GM19467 (cell line): ENCODE results near the gene LTBP3.
"Not testable (repeated sequence)": the region's sequence is repeated elsewhere in the genome, so short reads cannot be mapped to it uniquely, and the experiment has no call there.

Experiments
- ATAC-seq: cut with Tn5 transposase; IDR thresholded peaks from one replicate; pipeline ENCODE4 v1.9.1; 2021; ENCODE audit warnings: mild to moderate bottlenecking, moderate library complexity; ENCODE audit not compliant: unreplicated experiment

Gene LTBP3

GRCh38 chr11:65538232-65538914 is 19.8 kb downstream of the LTBP3 start:
- ATAC-seq: no peak

- no peak for ATAC-seq
Measured at GRCh38 chr11:65537620-65538231, 20.4 kb downstream of the LTBP3 start.

DNA sequence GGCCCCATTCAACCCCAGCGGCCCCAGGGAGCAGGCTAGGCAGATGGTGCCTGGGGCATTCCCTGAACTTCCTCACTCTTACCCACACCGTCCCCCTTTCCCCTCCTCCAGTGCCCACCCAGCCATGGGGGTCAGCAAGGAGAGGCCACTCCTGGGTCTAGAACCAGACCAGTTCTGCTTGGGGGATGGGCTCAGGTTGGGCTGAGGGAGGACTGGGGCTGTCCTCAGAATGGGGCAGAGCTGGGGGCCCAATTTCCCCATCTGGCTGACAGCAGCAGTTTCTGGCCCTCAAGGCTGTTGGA is 20.9 kb downstream of the LTBP3 start:
- ATAC-seq: no peak

- no peak for ATAC-seq
Measured at GRCh38 chr11:65536412-65537295, 21.5 kb downstream of the LTBP3 start.

DNA sequence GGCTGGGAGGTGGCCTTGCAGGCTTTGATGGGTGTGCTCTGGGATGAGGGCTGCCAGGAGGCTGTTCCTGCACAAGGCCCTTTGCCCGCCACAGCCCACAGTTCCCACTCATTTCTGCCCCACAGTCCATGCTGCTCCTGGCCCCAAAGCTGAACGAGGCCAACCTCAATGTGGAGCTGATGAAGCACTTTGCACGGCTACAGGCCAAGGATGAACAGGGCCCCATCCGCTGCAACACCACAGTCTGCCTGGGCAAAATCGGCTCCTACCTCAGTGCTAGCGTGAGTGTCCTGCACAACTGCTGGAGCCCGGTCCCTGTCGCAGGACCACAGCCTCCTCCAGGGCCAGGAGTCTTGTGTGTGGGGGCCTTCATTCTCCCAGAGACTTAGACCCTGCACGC is 23.1 kb downstream of the LTBP3 start:
- no peak for ATAC-seq

GRCh38 chr11:65532388-65533064 is 25.6 kb downstream of the LTBP3 start:
- ATAC-seq: no peak

DNA sequence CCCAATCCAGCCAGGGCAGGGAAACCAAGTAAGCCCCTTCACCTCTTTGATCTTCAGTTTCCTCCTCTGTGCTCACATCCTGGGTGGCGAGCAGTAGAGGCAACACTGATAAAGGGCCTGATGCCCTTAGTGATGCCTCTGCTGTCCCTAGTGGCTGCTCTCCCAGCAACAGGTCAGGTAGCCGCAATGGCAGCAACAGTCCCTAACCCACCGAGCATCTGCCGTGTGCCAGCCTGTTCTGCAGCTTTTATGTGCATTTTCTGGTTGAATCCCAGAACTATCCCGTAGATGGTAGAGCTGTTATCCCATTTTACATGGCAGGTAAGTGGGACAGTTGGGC is 28.0 kb downstream of the LTBP3 start:
- ATAC-seq: no peak

GRCh38 chr11:65529475-65530156 is 28.5 kb downstream of the LTBP3 start:
- no peak for ATAC-seq

DNA sequence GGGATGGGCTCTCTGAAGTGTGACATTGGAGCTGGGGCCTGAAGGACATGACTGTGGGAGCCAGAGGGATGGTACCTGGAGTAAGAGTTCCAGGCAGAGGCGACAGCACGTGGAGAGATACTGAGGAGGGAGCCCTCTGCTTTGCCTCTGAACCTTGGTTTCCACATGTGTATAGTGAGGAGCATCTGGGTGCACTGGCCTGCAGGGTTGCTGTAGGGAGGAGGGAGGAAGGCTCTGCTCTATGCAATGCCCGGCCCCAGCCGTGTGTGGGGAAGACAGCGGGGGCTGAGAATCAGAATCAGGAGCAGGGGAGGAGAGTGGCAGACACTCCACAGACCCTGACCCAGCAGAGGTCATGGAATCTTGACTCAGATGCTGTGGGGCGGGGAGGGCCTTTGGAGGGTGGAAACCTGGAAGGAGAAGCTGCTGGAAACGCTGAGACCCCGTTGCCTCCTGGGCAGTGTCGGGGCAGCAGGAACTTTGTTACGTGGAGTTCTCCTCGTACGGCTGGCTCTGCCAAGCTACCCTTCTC is 29.3 kb downstream of the LTBP3 start:
- no peak for ATAC-seq

- ATAC-seq: no peak
Measured at GRCh38 chr11:65526744-65527143, 31.4 kb downstream of the LTBP3 start.

DNA sequence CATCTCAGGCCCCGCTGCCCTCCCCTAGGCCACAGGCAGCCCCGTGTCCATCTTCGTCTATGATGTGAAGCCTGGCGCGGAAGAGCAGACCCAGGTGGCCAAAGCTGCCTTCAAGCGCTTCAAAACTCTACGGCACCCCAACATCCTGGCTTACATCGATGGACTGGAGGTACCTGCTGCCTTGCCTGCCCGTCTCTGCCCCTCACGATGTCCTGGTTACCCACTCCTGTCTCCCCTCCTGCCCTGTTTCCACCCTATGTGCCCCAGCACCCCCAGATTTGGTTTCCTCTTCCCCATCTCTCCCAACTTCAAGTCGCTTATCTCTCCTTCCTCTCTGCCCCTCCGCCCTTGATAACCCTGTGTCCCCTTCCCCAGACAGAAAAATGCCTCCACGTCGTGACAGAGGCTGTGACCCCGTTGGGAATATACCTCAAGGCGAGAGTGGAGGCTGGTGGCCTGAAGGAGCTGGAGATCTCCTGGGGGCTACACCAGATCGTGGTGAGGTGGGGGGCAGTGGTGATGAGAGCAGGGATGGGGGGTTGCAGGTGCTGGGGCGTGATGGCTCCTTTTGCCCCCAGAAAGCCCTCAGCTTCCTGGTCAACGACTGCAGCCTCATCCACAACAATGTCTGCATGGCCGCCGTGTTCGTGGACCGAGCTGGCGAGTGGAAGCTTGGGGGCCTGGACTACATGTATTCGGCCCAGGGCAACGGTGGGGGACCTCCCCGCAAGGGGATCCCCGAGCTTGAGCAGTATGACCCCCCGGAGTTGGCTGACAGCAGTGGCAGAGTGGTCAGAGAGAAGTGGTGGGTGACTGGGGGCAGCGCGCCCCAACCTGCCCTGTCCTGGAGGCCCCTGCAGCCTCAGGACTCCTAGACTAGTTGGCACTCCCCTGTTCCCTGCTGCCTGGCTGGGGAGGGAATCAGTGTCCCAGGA is 32.3 kb downstream of the LTBP3 start:
- ATAC-seq: no peak

GRCh38 chr11:65524741-65525545 is 33.2 kb downstream of the LTBP3 start, which contains the start of gene SCYL1:
Gene SCYL1 (plus strand): TSS chr11:65525083. CDS start chr11:65525154, 71 bp downstream.
- ATAC-seq: peak; percentile 56

DNA sequence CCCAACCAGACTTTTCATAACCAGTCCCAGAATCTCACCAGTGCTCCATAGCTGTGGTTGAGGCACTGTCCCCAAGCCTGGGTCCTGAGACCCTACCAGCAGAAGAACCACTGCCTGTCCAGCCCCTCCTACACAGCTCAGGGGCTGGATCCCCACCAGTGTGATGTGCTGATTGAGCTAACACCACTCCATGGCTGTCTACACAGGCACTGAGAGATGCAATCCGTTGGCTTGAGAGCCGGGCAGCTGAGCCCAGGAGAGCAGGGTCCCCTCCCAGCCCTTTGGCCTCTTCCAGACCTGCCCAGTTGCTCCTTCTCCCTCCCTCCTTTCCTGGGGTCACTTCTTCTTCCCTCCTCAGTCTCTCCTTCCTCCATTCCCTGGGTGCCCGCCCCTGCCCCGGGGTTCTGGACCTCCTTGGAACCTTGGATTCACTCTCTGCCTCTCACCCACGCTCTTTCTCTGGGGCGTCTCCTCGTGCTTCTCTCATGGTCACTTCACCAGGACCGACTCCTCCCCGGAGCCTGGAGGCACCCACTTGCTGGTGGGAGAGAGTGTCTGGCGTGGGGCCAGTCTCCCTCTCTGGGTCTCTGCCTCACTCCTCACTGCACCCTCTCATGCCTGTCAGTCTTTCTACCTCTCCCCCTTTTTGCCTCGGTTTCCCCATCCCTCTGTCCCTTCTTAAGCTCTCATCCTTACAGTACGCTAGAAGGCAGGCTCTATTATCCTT is 34.0 kb downstream of the LTBP3 start:
- no peak for ATAC-seq

- ATAC-seq: not testable (repeated sequence)
Measured at GRCh38 chr11:65523631-65523968, 34.6 kb downstream of the LTBP3 start.

- ATAC-seq: not testable (repeated sequence)
Measured at GRCh38 chr11:65522718-65523630, 35.2 kb downstream of the LTBP3 start.

GRCh38 chr11:65521777-65522521 is 36.2 kb downstream of the LTBP3 start:
- ATAC-seq: not testable (repeated sequence)
